HepG2 (cell line): Measurements from ENCODE around the gene CDT1. TPM values are rescaled to one million over a fixed set of nuclear protein-coding genes. Genes with fewer than 3 reads are reported as not detected.

Source experiments
- ATF7-NPFF ChIP-seq: sonication (generic); formaldehyde crosslinking; IDR thresholded peaks from 2 replicates; pipeline ENCODE4 v1.8.1; 2023; ENCODE audit warnings: mild to moderate bottlenecking, low read depth, missing genetic modification reagents, moderate library complexity
- BRD4 ChIP-seq: sonication (generic); formaldehyde crosslinking; IDR thresholded peaks from 2 replicates; pipeline ENCODE4 v1.4.0; 2020; ENCODE audit warnings: missing genetic modification reagents
- CEBPG ChIP-seq: IDR thresholded peaks from 2 replicates; pipeline ENCODE4 v1.6.1; 2016
- CENPX ChIP-seq: sonication (generic); formaldehyde crosslinking; IDR thresholded peaks from 2 replicates; pipeline ENCODE4 v1.9.0; 2021; ENCODE audit warnings: mild to moderate bottlenecking, missing genetic modification reagents, moderate library complexity
- CREM ChIP-seq, 2 experiments: sonication (generic) in 1 of 2; formaldehyde crosslinking in 1 of 2; IDR thresholded peaks; 2 replicates each; pipeline versions ENCODE4 v1.4.0 to v1.6.1; 2016 to 2020; ENCODE audit warnings: antibody characterized with exemption in 1 of 2, mild to moderate bottlenecking in 1 of 2, missing genetic modification reagents in 1 of 2
- FOXM1 ChIP-seq: sonication (generic); formaldehyde crosslinking; IDR thresholded peaks from 2 replicates; pipeline ENCODE4 v1.5.0; 2020; ENCODE audit warnings: missing genetic modification reagents
- FOXP1 ChIP-seq, 2 experiments: fragments of 450-650 bp in 1 of 2; IDR thresholded peaks; 2 replicates each; pipeline ENCODE4 v1.6.1; 2017 to 2018; ENCODE audit warnings: antibody characterized with exemption in 1 of 2
- GATAD2A ChIP-seq: IDR thresholded peaks from 2 replicates; pipeline ENCODE4 v1.6.1; 2016
- MIER2 ChIP-seq: IDR thresholded peaks from 2 replicates; pipeline ENCODE4 v1.6.1; 2016; ENCODE audit warnings: missing biosample characterization, missing genetic modification reagents
- NBN ChIP-seq: fragments of 450-650 bp; conservative IDR thresholded peaks from 2 replicates; pipeline ENCODE4 v1.6.1; 2017
- NFE2L2 ChIP-seq: fragments of 150-350 bp; IDR thresholded peaks from 2 replicates; pipeline ENCODE4 v1.6.1; 2014; ENCODE audit warnings: low read length
- RFX5 ChIP-seq: IDR thresholded peaks from 2 replicates; pipeline ENCODE4 v1.6.1; 2011; ENCODE audit warnings: low read depth, low read length, improper control_type of control experiment
- ZNF253 ChIP-seq: sonication (generic); formaldehyde crosslinking; IDR thresholded peaks from 2 replicates; pipeline ENCODE4 v1.8.0; 2022; ENCODE audit warnings: mild to moderate bottlenecking, missing genetic modification reagents, borderline replicate concordance
- ZNF343 ChIP-seq: sonication (generic); formaldehyde crosslinking; IDR thresholded peaks from 2 replicates; pipeline ENCODE4 v1.4.0; 2020; ENCODE audit warnings: mild to moderate bottlenecking, missing genetic modification reagents
- ZNF543 ChIP-seq: sonication (generic); formaldehyde crosslinking; IDR thresholded peaks from 2 replicates; pipeline ENCODE4 v1.4.0; 2020; ENCODE audit warnings: mild to moderate bottlenecking, missing genetic modification reagents
- ZNF563 ChIP-seq: sonication (generic); formaldehyde crosslinking; IDR thresholded peaks from 2 replicates; pipeline ENCODE4 v1.8.0; 2022; ENCODE audit warnings: mild to moderate bottlenecking, moderate library complexity, missing genetic modification reagents
- ZNF616 ChIP-seq: sonication (generic); formaldehyde crosslinking; IDR thresholded peaks from 2 replicates; pipeline ENCODE4 v1.5.0; 2020; ENCODE audit warnings: low read depth, mild to moderate bottlenecking, missing genetic modification reagents
- polyA plus RNA-seq, 8 experiments: library from polyadenylated mRNA; depleted of rRNA in 3 of 8; stranded (reverse) in 7 of 8; unstranded in 1 of 8; fragments of >200 nt; fragmentation: Illumina TruSeq in 4 of 8; extraction: Trizol in 4 of 8; gene quantifications; 2 replicates each; pipeline versions ENCODE4 v1.2.1 to v1.2.3, GENCODE V29; 2011 to 2016; ENCODE audit warnings: low read depth in 4 of 8, missing spikeins in 1 of 8, mixed read lengths in 1 of 8; ENCODE audit not compliant: insufficient read depth in 1 of 8
- total RNA-seq, 5 experiments: library from RNA; depleted of rRNA; stranded (reverse); fragments of >200 nt; fragmentation: Illumina TruSeq; extraction: Trizol; gene quantifications; 2 replicates each; pipeline ENCODE4 v1.2.3, GENCODE V29; 2016; ENCODE audit warnings: low read depth in 1 of 5
- TF ChIP-seq, protein P1 (sequence below), 2 experiments: fragments of 450-650 bp in 1 of 2; sonication (generic) in 1 of 2; formaldehyde crosslinking in 1 of 2; IDR thresholded peaks; 2 replicates each; pipeline versions ENCODE4 v1.6.1 to v1.8.0; 2016 to 2022; ENCODE audit warnings: antibody characterized with exemption in 1 of 2, mild to moderate bottlenecking in 1 of 2, missing genetic modification reagents in 1 of 2
- TF ChIP-seq, protein P2 (sequence below): sonication (generic); formaldehyde crosslinking; IDR thresholded peaks from 2 replicates; pipeline ENCODE4 v1.8.1; 2023; ENCODE audit warnings: mild to moderate bottlenecking, missing genetic modification reagents
- TF ChIP-seq, protein P3 (sequence below): IDR thresholded peaks from 2 replicates; pipeline ENCODE4 v1.6.1; 2016; ENCODE audit warnings: mild to moderate bottlenecking, missing biosample characterization, missing genetic modification reagents
- TF ChIP-seq, protein P4 (sequence below): sonication (generic); formaldehyde crosslinking; IDR thresholded peaks from 2 replicates; pipeline ENCODE4 v1.8.0; 2022; ENCODE audit warnings: missing genetic modification reagents, low read depth, mild to moderate bottlenecking, borderline replicate concordance

Gene CDT1
- total and polyA plus RNA-seq, 2 of the 13 experiments (the other 11 are each of a cell fraction or from before 2014, with no cell fraction given) = 23.1 to 23.8 TPM

DNA sequence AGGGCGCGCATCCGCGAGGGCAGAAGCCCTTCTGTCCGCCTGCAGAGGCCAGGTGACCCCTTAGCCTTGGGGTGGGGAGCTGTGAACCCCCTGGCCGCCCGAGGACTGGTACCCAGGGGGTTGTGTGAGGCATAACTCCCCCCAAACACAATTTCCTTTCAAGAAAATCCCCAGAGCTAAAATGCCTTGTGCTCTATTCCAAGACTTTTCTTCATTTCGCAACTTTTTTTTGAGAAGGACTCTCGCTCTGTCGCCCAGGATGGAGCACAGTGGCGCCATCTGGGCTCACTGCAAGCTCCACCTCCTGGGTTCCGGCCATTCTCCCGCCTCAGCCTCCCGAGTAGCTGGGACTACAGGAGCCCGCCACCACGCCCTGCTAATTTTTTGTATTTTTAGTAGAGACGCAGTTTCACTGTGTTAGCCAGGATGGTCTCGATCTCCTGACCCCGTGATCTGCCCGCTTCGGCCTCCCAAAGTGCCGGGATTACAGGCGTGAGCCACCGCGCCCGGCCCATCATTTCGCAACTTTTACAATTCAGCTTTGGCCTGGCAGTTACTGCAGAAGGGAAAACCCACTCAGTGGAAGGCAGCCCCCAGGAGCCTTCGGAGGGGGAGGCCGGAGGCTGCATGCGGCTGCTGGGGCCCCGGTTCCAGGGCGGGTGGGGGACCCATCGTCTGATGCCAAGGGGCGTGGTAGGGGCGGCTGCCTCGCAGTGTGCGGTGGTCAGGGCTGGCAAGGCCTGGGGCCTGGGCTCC lies 9.1 kb downstream of the CDT1 start (continued):
- TF ChIP-seq, protein P1, sequence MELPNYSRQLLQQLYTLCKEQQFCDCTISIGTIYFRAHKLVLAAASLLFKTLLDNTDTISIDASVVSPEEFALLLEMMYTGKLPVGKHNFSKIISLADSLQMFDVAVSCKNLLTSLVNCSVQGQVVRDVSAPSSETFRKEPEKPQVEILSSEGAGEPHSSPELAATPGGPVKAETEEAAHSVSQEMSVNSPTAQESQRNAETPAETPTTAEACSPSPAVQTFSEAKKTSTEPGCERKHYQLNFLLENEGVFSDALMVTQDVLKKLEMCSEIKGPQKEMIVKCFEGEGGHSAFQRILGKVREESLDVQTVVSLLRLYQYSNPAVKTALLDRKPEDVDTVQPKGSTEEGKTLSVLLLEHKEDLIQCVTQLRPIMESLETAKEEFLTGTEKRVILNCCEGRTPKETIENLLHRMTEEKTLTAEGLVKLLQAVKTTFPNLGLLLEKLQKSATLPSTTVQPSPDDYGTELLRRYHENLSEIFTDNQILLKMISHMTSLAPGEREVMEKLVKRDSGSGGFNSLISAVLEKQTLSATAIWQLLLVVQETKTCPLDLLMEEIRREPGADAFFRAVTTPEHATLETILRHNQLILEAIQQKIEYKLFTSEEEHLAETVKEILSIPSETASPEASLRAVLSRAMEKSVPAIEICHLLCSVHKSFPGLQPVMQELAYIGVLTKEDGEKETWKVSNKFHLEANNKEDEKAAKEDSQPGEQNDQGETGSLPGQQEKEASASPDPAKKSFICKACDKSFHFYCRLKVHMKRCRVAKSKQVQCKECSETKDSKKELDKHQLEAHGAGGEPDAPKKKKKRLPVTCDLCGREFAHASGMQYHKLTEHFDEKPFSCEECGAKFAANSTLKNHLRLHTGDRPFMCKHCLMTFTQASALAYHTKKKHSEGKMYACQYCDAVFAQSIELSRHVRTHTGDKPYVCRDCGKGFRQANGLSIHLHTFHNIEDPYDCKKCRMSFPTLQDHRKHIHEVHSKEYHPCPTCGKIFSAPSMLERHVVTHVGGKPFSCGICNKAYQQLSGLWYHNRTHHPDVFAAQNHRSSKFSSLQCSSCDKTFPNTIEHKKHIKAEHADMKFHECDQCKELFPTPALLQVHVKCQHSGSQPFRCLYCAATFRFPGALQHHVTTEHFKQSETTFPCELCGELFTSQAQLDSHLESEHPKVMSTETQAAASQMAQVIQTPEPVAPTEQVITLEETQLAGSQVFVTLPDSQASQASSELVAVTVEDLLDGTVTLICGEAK (IDR thresholded peaks at IDR 0.05) = no peak
- TF ChIP-seq, protein P1 (CRISPR knock-in tag; IDR thresholded peaks at IDR 0.05) = no peak
- TF ChIP-seq GATAD2A (CRISPR knock-in tag) = no peak
- no peak for TF ChIP-seq CENPX
- no peak for TF ChIP-seq NFE2L2
- TF ChIP-seq ZNF563 (CRISPR knock-in tag) = no peak
- no peak for TF ChIP-seq FOXP1 (IDR thresholded peaks at IDR 0.05)
- TF ChIP-seq FOXP1 (CRISPR knock-in tag; IDR thresholded peaks at IDR 0.05) = no peak
- TF ChIP-seq ATF7-NPFF = no peak
- TF ChIP-seq, protein P2, sequence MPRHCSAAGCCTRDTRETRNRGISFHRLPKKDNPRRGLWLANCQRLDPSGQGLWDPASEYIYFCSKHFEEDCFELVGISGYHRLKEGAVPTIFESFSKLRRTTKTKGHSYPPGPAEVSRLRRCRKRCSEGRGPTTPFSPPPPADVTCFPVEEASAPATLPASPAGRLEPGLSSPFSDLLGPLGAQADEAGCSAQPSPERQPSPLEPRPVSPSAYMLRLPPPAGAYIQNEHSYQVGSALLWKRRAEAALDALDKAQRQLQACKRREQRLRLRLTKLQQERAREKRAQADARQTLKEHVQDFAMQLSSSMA (CRISPR knock-in tag) = no peak
- TF ChIP-seq, protein P3, sequence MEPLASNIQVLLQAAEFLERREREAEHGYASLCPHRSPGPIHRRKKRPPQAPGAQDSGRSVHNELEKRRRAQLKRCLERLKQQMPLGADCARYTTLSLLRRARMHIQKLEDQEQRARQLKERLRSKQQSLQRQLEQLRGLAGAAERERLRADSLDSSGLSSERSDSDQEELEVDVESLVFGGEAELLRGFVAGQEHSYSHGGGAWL (CRISPR knock-in tag) = no peak
- no peak for TF ChIP-seq FOXM1 (CRISPR knock-in tag)
- TF ChIP-seq BRD4 = no peak
- TF ChIP-seq CEBPG (CRISPR knock-in tag) = peak; percentile 69
- TF ChIP-seq ZNF616 = no peak
- TF ChIP-seq, protein P4, sequence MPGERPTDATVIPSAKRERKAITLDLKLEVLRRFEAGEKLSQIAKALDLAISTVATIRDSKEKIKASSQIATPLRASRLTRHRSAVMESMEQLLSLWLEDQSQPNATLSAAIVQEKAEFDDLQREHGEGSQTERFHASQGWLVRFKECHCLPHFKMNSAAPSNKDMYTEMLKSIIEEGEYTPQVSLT (CRISPR knock-in tag) = 0 out of 2 replicates have a peak, but pooled peaks have one; percentile 54
- TF ChIP-seq MIER2 (CRISPR knock-in tag) = no peak
- TF ChIP-seq ZNF253 (CRISPR knock-in tag) = no peak
- peak; percentile 9; the same call in 1 of the 2 replicates for TF ChIP-seq ZNF543 (CRISPR knock-in tag)
- TF ChIP-seq CREM (IDR thresholded peaks at IDR 0.05) = no peak
- TF ChIP-seq CREM (CRISPR knock-in tag; IDR thresholded peaks at IDR 0.05) = no peak
- TF ChIP-seq RFX5 = no peak
- no peak for TF ChIP-seq ZNF343 (CRISPR knock-in tag)
- no peak for TF ChIP-seq NBN
